Gastroesophageal sphincter (tissue), 4 donors: ENCODE measurements around the gene IL1F10. TPM values are rescaled to one million over a fixed set of nuclear protein-coding genes. Genes with fewer than 3 reads are reported as not detected.

Experiments
- ATAC-seq: fragments of 150-250 bp; one replicate; pipeline ENCODE4 v1.9.1; 2016; ENCODE audit warnings: mild to moderate bottlenecking, moderate library complexity
- H3K27ac ChIP-seq, 4 donors: fragments of 200-600 bp; sonication (generic) in 3 of 4; 1 replicate in 3 of 4; 2 replicates in 1 of 4; pipeline ENCODE4 v1.5.1; 2016 to 2019
- H3K27me3 ChIP-seq: fragments of 200-600 bp; sonication (generic); one replicate; pipeline ENCODE4 v1.5.1; 2019
- H3K36me3 ChIP-seq, 2 donors: fragments of 200-600 bp; sonication (generic); one replicate each; pipeline ENCODE4 v1.5.1; 2019; ENCODE audit warnings: control low read depth in 1 of 2
- H3K4me1 ChIP-seq, 3 donors: fragments of 200-600 bp; sonication (generic); 1 replicate in 2 of 3; 2 replicates in 1 of 3; pipeline ENCODE4 v1.5.1; 2016 to 2019; ENCODE audit warnings: control low read depth in 2 of 3
- H3K4me3 ChIP-seq, 2 donors: fragments of 200-600 bp; sonication (generic); one replicate each; pipeline ENCODE4 v1.5.1; 2019; ENCODE audit warnings: mild to moderate bottlenecking in 1 of 2, moderate library complexity in 1 of 2
- H3K9me3 ChIP-seq, 3 donors: fragments of 200-600 bp; sonication (generic); one replicate each; pipeline ENCODE4 v1.5.1; 2017 to 2019; ENCODE audit warnings: control low read depth in 2 of 3
- EP300 ChIP-seq: sonication (generic); formaldehyde crosslinking; IDR thresholded peaks from one replicate; pipeline ENCODE4 v1.6.1; 2017; ENCODE audit warnings: antibody characterized with exemption, mild to moderate bottlenecking
- POLR2A ChIP-seq, 2 donors: fragments of 450-650 bp; IDR thresholded peaks; one replicate each; pipeline ENCODE4 v1.6.1; 2017; ENCODE audit warnings: antibody characterized with exemption in 2 of 2, mild to moderate bottlenecking in 2 of 2, moderate library complexity in 1 of 2
- POLR2AphosphoS5 ChIP-seq: sonication (generic); formaldehyde crosslinking; IDR thresholded peaks from one replicate; pipeline ENCODE4 v1.6.1; 2017; ENCODE audit warnings: antibody characterized with exemption
- WGBS, 2 donors: methylation state at CpG; one replicate each; pipeline ENCODE4 v1.1.5; 2018; ENCODE audit warnings: low coverage in 1 of 2; 5-methylcytosine and 5-hydroxymethylcytosine counted together
- total RNA-seq, 4 donors: library from RNA; depleted of rRNA; stranded (reverse); fragments of >200 nt; gene quantifications; one replicate each; pipeline ENCODE4 v1.1.0, GENCODE V29; 2016
- TF ChIP-seq, protein P1 (sequence below), 4 experiments: fragments of 200-600 bp in 2 of 4; fragments of 450-650 bp in 2 of 4; sonication (generic) in 1 of 4; IDR thresholded peaks; one replicate each; pipeline ENCODE4 v1.5.1; 2017 to 2019; ENCODE audit warnings: antibody characterized with exemption in 4 of 4, mild to moderate bottlenecking in 2 of 4, moderate library complexity in 2 of 4

Gene IL1F10
- total RNA-seq, 4 donors from 2014 or later, result not detected

DNA sequence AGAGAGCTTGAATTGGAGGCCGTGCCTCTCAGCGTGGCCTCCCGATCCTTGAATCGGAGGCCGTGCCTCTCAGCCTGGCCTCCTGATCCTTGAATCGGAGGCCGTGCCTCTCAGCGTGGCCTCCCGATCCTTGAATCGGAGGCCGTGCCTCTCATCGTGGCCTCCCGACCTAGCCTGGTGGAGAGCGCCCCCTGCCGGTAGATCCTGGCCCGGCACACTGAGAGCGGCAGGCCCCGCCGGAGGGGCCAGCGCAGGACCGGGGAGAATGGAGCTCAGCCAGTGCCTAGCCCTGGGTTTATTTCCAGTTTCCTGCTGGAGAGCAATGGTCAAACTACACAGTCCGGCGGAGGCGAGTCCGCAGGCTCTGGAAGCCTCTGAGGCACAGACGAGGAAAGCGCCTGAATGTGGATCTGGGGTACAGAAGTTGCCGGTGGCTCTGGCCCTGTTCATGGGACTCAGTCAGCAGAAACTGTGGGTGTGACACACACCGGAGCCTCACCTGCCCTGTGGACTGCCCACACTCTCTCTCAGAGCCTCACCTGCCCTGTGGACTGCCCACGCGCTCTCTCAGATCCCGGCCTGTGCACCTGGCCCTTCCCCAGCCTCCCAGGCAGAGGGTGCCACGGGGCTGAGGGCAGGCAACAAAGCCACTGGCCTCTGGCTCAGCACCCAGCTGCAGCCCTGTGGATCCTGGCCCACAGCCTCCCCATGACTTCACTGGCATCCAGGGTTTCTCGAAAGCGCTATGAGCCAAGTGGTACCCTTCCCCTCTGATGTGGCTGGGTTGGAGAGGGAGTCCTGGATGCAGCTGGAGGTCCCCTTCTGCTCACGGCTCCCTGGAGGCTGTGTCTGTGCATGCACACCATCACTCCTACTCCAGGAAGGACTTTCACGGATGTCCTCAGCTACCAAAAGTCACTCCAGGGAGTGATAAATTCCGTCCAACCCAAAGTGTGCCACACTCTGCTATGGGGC is 16.6 kb upstream of the IL1F10 start:
- 33 to 87% methylated on average over 1 to 5 of the region's 38 CpGs for WGBS, 2 donors
- H3K9me3 ChIP-seq, result peaks cover 0 to 13% (median 0%) of the 10 kb centered on the region in 3 donors
- H3K4me1 ChIP-seq, result no peaks in the 10 kb centered on the region

DNA sequence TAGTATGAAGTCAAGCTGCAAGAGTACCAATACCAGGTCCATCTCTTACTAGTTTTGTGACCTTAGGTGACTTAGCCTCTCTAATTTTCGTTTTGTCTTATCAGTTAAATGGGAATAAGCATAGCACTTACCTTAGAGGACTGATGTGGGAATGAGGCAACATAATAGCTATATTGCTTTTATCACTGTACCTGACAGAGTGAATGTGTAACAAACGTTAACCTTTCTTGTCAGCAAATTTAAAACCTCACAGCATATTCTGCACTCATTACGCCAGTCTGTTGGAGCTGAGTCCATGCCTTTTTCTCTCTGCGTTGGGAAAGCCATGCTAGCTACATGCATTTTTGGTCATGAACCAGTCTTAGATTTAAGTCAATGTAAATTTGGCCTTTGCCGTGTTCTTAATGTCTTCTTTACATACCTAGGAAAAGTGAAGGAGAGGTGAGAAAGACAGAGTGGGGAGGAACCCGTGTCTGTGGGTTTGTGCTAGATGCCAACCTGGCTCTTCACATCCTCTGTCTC is 15.3 kb upstream of the IL1F10 start, which contains the start of gene IL36B:
IL36B (minus strand) TSS at position 472 of the 522 bp plus-strand sequence.
- no peak within 1 kb of the TSS for H3K27ac ChIP-seq
- H3K36me3 ChIP-seq, result no peaks in the 10 kb centered on the region
- peaks cover 4% of the 10 kb centered on the region for H3K27me3 ChIP-seq
- no peaks in the 10 kb centered on the region for H3K4me1 ChIP-seq
- ATAC-seq, result no peak
- TF ChIP-seq EP300 (no peak), POLR2A (IDR thresholded peaks at IDR 0.05) (no peak), POLR2AphosphoS5 (no peak)
- TF ChIP-seq, protein P1, sequence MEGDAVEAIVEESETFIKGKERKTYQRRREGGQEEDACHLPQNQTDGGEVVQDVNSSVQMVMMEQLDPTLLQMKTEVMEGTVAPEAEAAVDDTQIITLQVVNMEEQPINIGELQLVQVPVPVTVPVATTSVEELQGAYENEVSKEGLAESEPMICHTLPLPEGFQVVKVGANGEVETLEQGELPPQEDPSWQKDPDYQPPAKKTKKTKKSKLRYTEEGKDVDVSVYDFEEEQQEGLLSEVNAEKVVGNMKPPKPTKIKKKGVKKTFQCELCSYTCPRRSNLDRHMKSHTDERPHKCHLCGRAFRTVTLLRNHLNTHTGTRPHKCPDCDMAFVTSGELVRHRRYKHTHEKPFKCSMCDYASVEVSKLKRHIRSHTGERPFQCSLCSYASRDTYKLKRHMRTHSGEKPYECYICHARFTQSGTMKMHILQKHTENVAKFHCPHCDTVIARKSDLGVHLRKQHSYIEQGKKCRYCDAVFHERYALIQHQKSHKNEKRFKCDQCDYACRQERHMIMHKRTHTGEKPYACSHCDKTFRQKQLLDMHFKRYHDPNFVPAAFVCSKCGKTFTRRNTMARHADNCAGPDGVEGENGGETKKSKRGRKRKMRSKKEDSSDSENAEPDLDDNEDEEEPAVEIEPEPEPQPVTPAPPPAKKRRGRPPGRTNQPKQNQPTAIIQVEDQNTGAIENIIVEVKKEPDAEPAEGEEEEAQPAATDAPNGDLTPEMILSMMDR (IDR thresholded peaks at IDR 0.05), result no peak
- 70 to 76% methylated on average over 3 to 6 of the region's 6 CpGs for WGBS, 2 donors
- peaks cover 0 to 15% (median 0%) of the 10 kb centered on the region in 3 donors for H3K9me3 ChIP-seq
- H3K4me3 ChIP-seq, result no peak within 1 kb of the TSS

More for the DNA sequence above, 16.6 kb upstream of the IL1F10 start:
- no peaks in the 10 kb centered on the region for H3K36me3 ChIP-seq
- H3K27me3 ChIP-seq, result peaks cover 4% of the 10 kb centered on the region
- ATAC-seq, result no peak
- H3K4me3 ChIP-seq, result no peak overlapping the region
- TF ChIP-seq, protein P1 (IDR thresholded peaks at IDR 0.05), result no peak
- TF ChIP-seq EP300 (no peak), POLR2A (IDR thresholded peaks at IDR 0.05) (no peak), POLR2AphosphoS5 (no peak)
- H3K27ac ChIP-seq, result no peak overlapping the region

DNA sequence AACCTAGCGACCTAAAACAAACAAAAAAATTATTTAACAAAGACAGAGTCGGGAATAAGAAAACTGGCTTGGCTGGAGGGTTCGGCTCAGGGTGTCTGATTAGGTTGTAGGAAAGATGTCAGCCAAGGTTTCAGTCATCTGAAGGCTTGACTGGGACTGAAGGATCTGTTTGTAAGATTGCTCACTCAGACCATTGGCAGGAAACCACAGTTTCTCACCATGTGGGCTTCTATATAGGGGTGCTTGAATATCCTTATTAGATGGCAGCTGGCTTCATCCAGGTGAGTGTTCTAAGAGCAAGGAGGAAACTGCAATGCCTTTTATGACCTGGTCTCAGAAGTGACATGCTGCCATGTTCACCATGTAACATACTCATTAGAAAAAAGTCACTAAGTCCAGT is 14.1 kb upstream of the IL1F10 start:
- no peak overlapping the region for H3K4me3 ChIP-seq
- no peaks in the 10 kb centered on the region for H3K36me3 ChIP-seq
- H3K27ac ChIP-seq, result no peak overlapping the region
- H3K9me3 ChIP-seq, result peaks cover 0 to 15% (median 0%) of the 10 kb centered on the region in 3 donors
- 51 to 70% methylated on average over 3 of the region's 3 CpGs for WGBS, 2 donors
- H3K4me1 ChIP-seq, result no peaks in the 10 kb centered on the region
- no peak for ATAC-seq
- TF ChIP-seq POLR2AphosphoS5, result no peak
- no peak for TF ChIP-seq EP300
- TF ChIP-seq, protein P1 (IDR thresholded peaks at IDR 0.05), result no peak
- TF ChIP-seq POLR2A (IDR thresholded peaks at IDR 0.05), result no peak
- H3K27me3 ChIP-seq, result peaks cover 4% of the 10 kb centered on the region

DNA sequence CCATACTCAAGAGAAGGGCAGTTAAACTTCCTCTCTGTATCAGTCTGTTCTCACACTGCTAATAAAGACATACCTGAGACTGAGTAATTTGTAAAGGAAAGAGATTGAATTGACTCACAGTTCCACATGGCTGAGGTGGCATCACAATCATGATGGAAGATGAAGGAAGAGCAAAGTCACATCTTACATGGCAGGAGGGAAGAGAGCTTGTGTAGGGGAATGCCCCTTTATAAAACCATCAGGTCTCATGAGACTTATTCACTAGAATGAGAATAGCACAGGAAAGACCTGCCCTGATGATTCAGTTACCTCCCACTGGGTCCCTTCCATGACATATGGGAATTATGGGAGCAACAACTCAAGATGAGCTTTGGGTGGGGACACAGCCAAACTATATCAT is 13.7 kb upstream of the IL1F10 start:
- no peaks in the 10 kb centered on the region for H3K36me3 ChIP-seq
- no peak overlapping the region for H3K27ac ChIP-seq
- no peak overlapping the region for H3K4me3 ChIP-seq
- ATAC-seq, result no peak
- H3K9me3 ChIP-seq, result peaks cover 0 to 15% (median 0%) of the 10 kb centered on the region in 3 donors
- H3K4me1 ChIP-seq, result no peaks in the 10 kb centered on the region
- TF ChIP-seq, protein P1 (IDR thresholded peaks at IDR 0.05), result no peak
- TF ChIP-seq POLR2A (IDR thresholded peaks at IDR 0.05), result no peak
- TF ChIP-seq EP300, result no peak
- TF ChIP-seq POLR2AphosphoS5, result no peak
- H3K27me3 ChIP-seq, result peaks cover 4% of the 10 kb centered on the region
